ENCODE data around the gene DENND1B. TPM values are rescaled to one million over a fixed set of nuclear protein-coding genes. Genes with fewer than 3 reads are reported as not detected.

The DENND1B gene
- total and polyA plus RNA-seq, 2 of the 13 experiments (the other 11 are each of a cell fraction or from before 2014, with no cell fraction given): 2.6 to 5.7 TPM

DNA sequence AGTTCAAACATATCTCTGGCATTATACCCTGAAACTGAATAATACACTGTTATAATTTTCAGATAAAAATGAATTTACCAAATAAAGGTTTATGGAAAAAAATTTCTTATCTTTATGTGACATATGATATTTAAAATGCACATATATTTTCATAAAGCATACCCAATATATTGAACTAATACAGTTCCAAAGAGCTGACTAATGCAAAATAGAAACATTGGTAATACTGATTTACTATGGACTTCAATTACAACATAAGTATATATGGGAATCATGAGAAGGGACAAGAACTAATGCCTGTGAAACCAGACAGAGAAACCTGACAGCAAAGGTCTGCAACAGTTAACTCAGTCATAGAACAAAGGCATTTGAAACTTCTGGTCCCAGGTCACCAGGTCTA is 153.5 kb downstream of the DENND1B start:
- in situ Hi-C loops (cut with HindIII; ENCODE audit: extremely low pct_ligation_motif_present, low pct_unique_long_range_greater_than_20kb): no loop called here

More for the DNA sequence above, 153.5 kb downstream of the DENND1B start:
- DNase-seq (ENCODE audit: low spot score) (no peak), FAIRE-seq (no peak), ATAC-seq (peak; percentile 40; the same call in 2 of the 3 replicates)
- H2AFZ ChIP-seq (ENCODE audit: low read length): no peak overlapping the region
- H3K4me1 ChIP-seq (ENCODE audit: insufficient read depth, low read length): peaks cover 46% of the 10 kb centered on the region
- no TSS peak for BruUV-seq (replicated peaks)
- no peak overlapping the region for H3K4me2 ChIP-seq (ENCODE audit: low read depth, low read length)
- H3K9ac ChIP-seq (ENCODE audit: insufficient read depth, low read depth, low read length): peak overlapping the region; percentile 11; the same call in 1 of the 2 replicates
- H3K4me3 ChIP-seq (replicated peaks in 1 of 3; ENCODE audit: insufficient read depth in 1 of 3, low read depth in 2 of 3, low read length in 3 of 3): no peak overlapping the region
- no peak for TF ChIP-seq KLF6 (CRISPR knock-in tag; IDR thresholded peaks at IDR 0.05)
- TF ChIP-seq FOXO4 (CRISPR knock-in tag; conservative IDR thresholded peaks at IDR 0.05): no peak
- TF ChIP-seq ZFP36L1 (CRISPR knock-in tag; IDR thresholded peaks at IDR 0.05): no peak
- no peak for TF ChIP-seq CHCHD3 (CRISPR knock-in tag; IDR thresholded peaks at IDR 0.05)
- TF ChIP-seq ZNF550 (CRISPR knock-in tag; IDR thresholded peaks at IDR 0.05; ENCODE audit: borderline replicate concordance): no peak
- no peak for TF ChIP-seq TCF12 (IDR thresholded peaks at IDR 0.05)
- no peak for TF ChIP-seq TCF12 (CRISPR knock-in tag; IDR thresholded peaks at IDR 0.05)
- no peak for TF ChIP-seq NFE2 (CRISPR knock-in tag; IDR thresholded peaks at IDR 0.05)
- no peak for TF ChIP-seq KDM4B (CRISPR knock-in tag; IDR thresholded peaks at IDR 0.05)
- no peak for TF ChIP-seq LCORL (IDR thresholded peaks at IDR 0.05)
- TF ChIP-seq LCORL (CRISPR knock-in tag; IDR thresholded peaks at IDR 0.05): no peak
- TF ChIP-seq THYN1 (CRISPR knock-in tag; IDR thresholded peaks at IDR 0.05; ENCODE audit: borderline replicate concordance, low read depth): no peak
- no peak for TF ChIP-seq PHF5A (CRISPR knock-in tag; IDR thresholded peaks at IDR 0.05; ENCODE audit: low read depth, unreplicated experiment)
- no peak for TF ChIP-seq ZFAT (CRISPR knock-in tag; conservative IDR thresholded peaks at IDR 0.05)
- TF ChIP-seq, protein P1, sequence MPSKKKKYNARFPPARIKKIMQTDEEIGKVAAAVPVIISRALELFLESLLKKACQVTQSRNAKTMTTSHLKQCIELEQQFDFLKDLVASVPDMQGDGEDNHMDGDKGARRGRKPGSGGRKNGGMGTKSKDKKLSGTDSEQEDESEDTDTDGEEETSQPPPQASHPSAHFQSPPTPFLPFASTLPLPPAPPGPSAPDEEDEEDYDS (CRISPR knock-in tag; IDR thresholded peaks at IDR 0.05): no peak
- TF ChIP-seq NR2F2 (IDR thresholded peaks at IDR 0.05; ENCODE audit: borderline replicate concordance, low read depth): no peak
- TF ChIP-seq ZNF605 (CRISPR knock-in tag; IDR thresholded peaks at IDR 0.05): no peak
- peak; percentile 59; the same call in 1 of the 2 replicates for TF ChIP-seq MAFF (IDR thresholded peaks at IDR 0.05; ENCODE audit: low read depth, low read length)
- peak; percentile 61 to 79 for TF ChIP-seq MAFK (conservative IDR thresholded peaks at IDR 0.05 in 1 of 2, IDR thresholded peaks at IDR 0.05 in 1 of 2; ENCODE audit: low read length in 2 of 2)
- no peak for TF ChIP-seq SAP130 (CRISPR knock-in tag; IDR thresholded peaks at IDR 0.05; ENCODE audit: low read depth)
- no peak for TF ChIP-seq SIX1 (CRISPR knock-in tag; IDR thresholded peaks at IDR 0.05; ENCODE audit: borderline replicate concordance)
- TF ChIP-seq ZNF652 (CRISPR knock-in tag; IDR thresholded peaks at IDR 0.05; ENCODE audit: borderline replicate concordance, low read depth): peak; percentile 25; the same call in 1 of the 2 replicates
- H3K27me3 ChIP-seq (ENCODE audit: control insufficient read depth in 1 of 2, insufficient read depth in 2 of 2, low read length in 2 of 2): no peaks in the 10 kb centered on the region; a peak in 1 of 5 replicates
- intact Hi-C loops (cut with micrococcal nuclease; ENCODE audit: unreplicated experiment): loop anchor here (2.0 kb wide), 1 partner anchor 71 kb away; no protein-coding TSS in a partner anchor
- CTCF ChIA-PET (ENCODE audit: low intra/inter-chr PET ratio, low total read pairs): interaction anchor here (1.6 kb wide), 1 partner anchor 247 kb away, joined by 3 read pairs; no protein-coding TSS in a partner anchor
- H3K9me3 ChIP-seq (ENCODE audit: low read length): no peaks in the 10 kb centered on the region
- no peaks in the 10 kb centered on the region for H4K20me1 ChIP-seq (ENCODE audit: insufficient read depth, low read length)
- peak overlapping the region; percentile 95 for H3K27ac ChIP-seq (ENCODE audit: extremely low read length, insufficient read depth, low read length)
- H3K36me3 ChIP-seq (replicated peaks in 1 of 2; ENCODE audit: control insufficient read depth in 1 of 2, insufficient read depth in 2 of 2, low read length in 2 of 2): no peaks in the 10 kb centered on the region
- POLR2A ChIA-PET: interaction anchor here (1.0 kb wide), 1 partner anchor 281 kb away, joined by 3 read pairs; the partner anchor contains the start of gene C1orf53
- no peaks in the 10 kb centered on the region for H3K79me2 ChIP-seq (ENCODE audit: insufficient read depth, low read length)
